GM23248 (cell line): ENCODE results near the gene FAHD2A.
"Not testable (repeated sequence)": the region's sequence is repeated elsewhere in the genome, so short reads cannot be mapped to it uniquely, and the experiment has no call there.

ENCODE experiments used
- EZH2 ChIP-seq: fragments of 200-600 bp; sonication (generic); IDR thresholded peaks from 2 replicates; pipeline ENCODE4 v1.6.1; 2018; ENCODE audit warnings: antibody characterized with exemption, mild to moderate bottlenecking; ENCODE audit not compliant: insufficient read depth, poor library complexity, severe bottlenecking
- EZH2phosphoT487 ChIP-seq: fragments of 200-600 bp; sonication (generic); IDR thresholded peaks from 2 replicates; pipeline ENCODE4 v1.6.1; 2018; ENCODE audit warnings: antibody characterized with exemption, moderate library complexity, mild to moderate bottlenecking, low read depth; ENCODE audit not compliant: insufficient read depth

GRCh38 chr2:95355486-95355885, 47.0 kb upstream of the FAHD2A start:
- TF ChIP-seq EZH2, EZH2phosphoT487: not testable (repeated sequence)
